Choroid plexus epithelial cell (primary cell): ENCODE results near the gene NSMF.

Source experiments
- DNase-seq: peaks from one replicate; pipeline ENCODE4 v3.0.0-alpha.2; 2010; ENCODE audit warnings: low read depth
- H3K4me3 ChIP-seq: 2 replicates; pipeline ENCODE4 v1.5.1; 2011; ENCODE audit warnings: low read depth, mild to moderate bottlenecking, control low read depth, low read length, moderate library complexity
- CTCF ChIP-seq: conservative IDR thresholded peaks from 2 replicates; pipeline ENCODE4 v1.5.1; 2011; ENCODE audit warnings: low read depth, mild to moderate bottlenecking, control low read depth, inconsistent platforms, low read length, moderate library complexity

NSMF gene

DNA sequence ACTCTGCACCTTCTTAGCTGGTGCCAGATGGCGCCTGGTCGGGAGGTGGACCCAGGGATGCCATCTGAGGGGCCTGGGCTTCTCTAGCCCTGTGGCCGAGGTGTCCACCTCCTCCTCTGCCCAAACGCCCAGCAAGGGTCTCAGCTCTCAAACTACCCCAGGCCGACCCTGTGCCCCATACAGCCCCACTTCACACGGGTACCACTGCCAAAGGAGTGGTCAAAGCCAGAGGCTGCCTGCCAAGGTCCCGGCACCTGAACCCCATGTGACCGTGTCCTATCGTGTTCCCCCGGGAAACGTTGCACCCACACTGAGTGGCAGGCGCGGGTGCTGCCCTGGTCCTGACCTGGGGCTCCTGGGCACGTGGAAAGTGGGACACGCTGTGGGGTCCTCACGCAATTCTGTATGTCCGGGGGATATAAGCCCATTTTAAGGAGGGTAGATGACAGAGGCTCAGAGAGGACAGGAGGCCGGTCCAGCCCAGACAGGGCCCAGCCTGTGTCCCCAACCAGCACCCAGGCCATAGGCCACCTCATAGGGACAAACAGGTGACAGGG is 19.9 kb downstream of the NSMF start:
- DNase-seq = no peak
- H3K4me3 ChIP-seq = no peak overlapping the region
- no peak for TF ChIP-seq CTCF

- no peak for DNase-seq
- TF ChIP-seq CTCF = no peak
- H3K4me3 ChIP-seq = no peak overlapping the region
Observed at GRCh38 chr9:137438591-137439157, 20.5 kb downstream of the NSMF start.

DNA sequence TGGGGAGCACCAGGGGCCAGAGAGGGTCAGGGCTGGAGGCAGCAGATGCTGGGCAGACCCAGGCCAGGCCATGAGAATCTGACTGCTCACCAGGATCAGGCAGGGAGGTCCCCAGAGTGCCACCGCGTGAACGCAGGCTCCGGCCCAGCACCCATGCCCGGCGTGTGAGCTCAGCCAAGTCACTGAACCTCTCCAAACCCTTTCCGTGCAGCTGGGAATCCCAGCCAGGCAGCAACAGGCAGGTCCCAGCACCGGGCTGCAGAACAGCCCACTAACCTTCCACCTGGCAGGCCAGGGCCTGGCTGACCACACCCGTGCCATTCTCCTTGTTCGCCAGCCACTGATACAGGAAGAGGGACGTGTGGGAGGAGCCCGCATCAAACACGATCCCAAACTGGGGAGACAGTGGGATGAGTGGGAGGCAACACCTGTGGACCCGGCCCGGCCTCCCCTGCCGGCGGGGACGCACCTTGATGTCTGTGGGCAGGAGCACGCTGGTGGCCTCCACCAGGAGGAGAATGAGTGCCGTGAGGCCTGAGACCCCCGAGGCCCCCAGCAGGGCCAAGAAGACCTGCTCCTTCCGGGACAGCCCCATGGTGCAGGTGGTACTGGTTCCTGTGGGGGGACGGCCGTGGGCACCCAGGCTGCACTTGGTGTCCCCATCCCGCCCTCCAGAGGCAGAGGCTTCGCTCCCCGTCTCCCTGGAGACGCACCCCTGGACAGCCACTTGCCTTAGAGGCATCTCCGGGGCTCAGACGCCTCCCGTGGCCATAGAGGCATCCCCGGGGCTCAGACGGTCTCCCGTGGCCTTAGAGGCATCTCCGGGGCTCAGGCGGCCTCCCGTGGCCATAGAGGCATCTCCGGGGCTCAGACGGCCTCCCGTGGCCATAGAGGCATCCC is 21.2 kb downstream of the NSMF start:
- no peak for DNase-seq
- H3K4me3 ChIP-seq = no peak overlapping the region
- TF ChIP-seq CTCF = no peak

- H3K4me3 ChIP-seq = no peak overlapping the region
- no peak for DNase-seq
- TF ChIP-seq CTCF = no peak
Observed at GRCh38 chr9:137436761-137437600, 22.2 kb downstream of the NSMF start.

DNA sequence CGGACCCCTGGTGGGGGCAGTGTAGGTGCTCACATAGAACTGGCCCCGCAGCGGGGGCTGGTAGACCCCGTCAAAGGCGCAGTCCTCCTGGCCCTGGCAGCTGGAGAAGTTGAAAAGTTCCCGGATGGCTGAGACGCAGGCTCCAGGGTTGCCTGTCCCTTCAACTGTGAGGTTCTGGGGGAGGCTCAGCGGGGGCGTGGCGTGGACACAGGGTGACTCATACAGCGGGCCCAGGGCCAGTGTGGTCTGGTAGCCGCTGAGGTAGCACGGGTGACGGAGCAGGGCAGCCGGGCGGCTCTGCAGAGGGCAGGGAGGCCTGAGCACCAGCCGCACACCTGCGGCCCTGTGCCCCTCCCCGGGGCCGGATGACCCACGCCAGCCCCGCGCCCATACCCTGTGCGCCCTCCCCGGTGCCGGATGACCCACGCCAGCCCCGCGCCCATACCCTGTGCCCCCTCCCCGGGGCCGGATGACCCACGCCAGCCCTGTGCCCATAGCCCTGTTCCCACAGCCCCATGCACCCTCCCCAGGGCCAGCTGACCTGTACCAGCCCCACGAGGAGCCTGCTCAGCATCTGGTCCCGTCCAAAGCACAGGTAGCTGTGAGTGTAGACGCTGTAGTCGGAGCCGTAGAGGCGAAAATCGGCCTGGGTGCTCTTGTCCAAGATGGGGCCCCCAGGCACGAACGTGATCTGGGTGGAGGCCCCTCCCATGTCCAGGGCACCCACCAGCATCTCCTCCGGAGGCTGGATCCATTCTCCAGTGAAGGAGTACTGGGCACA is 23.0 kb downstream of the NSMF start:
- peak; percentile 81 for DNase-seq
- TF ChIP-seq CTCF = no peak

GRCh38 chr9:137435381-137435891 is 23.7 kb downstream of the NSMF start:
- H3K4me3 ChIP-seq = no peak overlapping the region
- TF ChIP-seq CTCF = no peak

More for the DNA sequence above, 23.0 kb downstream of the NSMF start:
- H3K4me3 ChIP-seq = no peak overlapping the region

More at GRCh38 chr9:137435381-137435891, 23.7 kb downstream of the NSMF start:
- DNase-seq = no peak
